T-helper 17 cell (primary cell): Measurements from ENCODE around the gene ZNF608. TPM values are rescaled to one million over a fixed set of nuclear protein-coding genes. Genes with fewer than 3 reads are reported as not detected.

ENCODE experiments used
- ATAC-seq: fragments of 150-1000 bp; cut with Tn5 transposase; 2 replicates; pipeline ENCODE4 v1.10.0; 2021; ENCODE audit warnings: mild to moderate bottlenecking, moderate library complexity
- DNase-seq, 3 donors: peaks; one replicate each; pipeline versions ENCODE4 v3.0.0 to v3.0.0-alpha.2; 2020 to 2021
- H3K9me3 ChIP-seq: one replicate; pipeline ENCODE4 v1.7.0; 2013; ENCODE audit warnings: low read length, mild to moderate bottlenecking; ENCODE audit not compliant: control insufficient read depth, poor library complexity, severe bottlenecking
- H3K27ac Mint-ChIP-seq: one replicate; pipeline ENCODE4 v1.8.0; 2022; ENCODE audit warnings: mild to moderate bottlenecking, moderate library complexity, mixed read lengths
- H3K27me3 Mint-ChIP-seq: one replicate; pipeline ENCODE4 v1.8.0; 2022; ENCODE audit warnings: mixed read lengths
- H3K36me3 Mint-ChIP-seq: one replicate; pipeline ENCODE4 v1.8.0; 2022; ENCODE audit warnings: low read depth, mixed read lengths
- H3K4me1 Mint-ChIP-seq: one replicate; pipeline ENCODE4 v1.8.0; 2022; ENCODE audit warnings: mild to moderate bottlenecking, mixed read lengths
- H3K4me3 Mint-ChIP-seq: one replicate; pipeline ENCODE4 v1.8.0; 2022; ENCODE audit warnings: mild to moderate bottlenecking, moderate library complexity, mixed read lengths
- total RNA-seq, 4 donors: library from RNA in 2 of 4; stranded (reverse) in 2 of 4; gene quantifications; one replicate each; pipeline ENCODE4 v1.2.3 and lab custom pipeline; 2022 to 2026

The ZNF608 gene
- total RNA-seq, 2 donors from 2014 or later, result 0.16 to 0.42 TPM

DNA sequence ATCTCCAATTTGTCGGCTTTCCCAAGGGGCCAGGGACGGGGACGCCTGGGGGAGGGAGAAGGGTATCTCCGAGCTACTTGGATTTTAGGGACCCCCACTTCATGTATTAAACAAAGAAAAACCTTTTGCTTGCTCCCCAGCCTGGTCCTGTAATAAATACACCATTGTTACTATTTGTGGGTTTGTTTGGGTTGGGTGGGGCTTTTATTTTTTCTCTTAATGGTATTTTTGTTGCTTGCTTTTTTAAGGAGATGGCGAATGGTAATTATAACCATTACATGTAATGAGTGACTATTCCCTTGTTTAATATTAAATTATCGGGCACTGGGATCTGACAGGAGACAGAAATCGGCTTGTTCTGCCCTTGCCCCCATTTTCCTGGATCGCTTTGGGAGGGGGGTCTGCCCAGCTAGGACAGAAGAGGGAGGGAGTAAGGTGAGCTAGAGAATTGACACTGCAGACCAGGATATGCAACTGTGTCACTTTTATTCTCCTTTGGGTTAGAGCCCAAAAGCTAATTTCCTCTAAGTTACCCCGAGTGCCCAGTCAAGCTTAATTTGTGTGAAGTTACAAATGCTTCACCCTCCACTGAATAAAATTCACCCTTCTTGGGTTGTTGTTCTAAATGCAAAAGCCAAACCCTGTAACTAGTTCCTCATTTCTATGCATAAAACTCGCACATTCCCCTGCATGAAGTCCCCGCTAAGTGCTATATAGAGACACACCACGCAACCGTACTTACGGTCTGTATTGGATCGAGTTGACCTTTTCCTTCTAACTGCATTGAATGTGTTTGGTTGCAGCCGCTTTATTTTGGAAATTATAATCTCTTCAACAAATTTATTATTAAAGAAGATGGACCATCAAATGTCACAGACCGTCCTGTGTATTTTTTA is 1.6 kb upstream of the ZNF608 start:
- Mint-ChIP-seq H3K27ac (no peak overlapping the region), H3K36me3 (no peaks in the 10 kb centered on the region), H3K4me3 (peak overlapping the region; percentile 47), H3K27me3 (peaks cover 12% of the 10 kb centered on the region), H3K4me1 (peaks cover 8% of the 10 kb centered on the region)
- no peaks in the 10 kb centered on the region for H3K9me3 ChIP-seq
- ATAC-seq, result peak; percentile 76
- no peak for DNase-seq

DNA sequence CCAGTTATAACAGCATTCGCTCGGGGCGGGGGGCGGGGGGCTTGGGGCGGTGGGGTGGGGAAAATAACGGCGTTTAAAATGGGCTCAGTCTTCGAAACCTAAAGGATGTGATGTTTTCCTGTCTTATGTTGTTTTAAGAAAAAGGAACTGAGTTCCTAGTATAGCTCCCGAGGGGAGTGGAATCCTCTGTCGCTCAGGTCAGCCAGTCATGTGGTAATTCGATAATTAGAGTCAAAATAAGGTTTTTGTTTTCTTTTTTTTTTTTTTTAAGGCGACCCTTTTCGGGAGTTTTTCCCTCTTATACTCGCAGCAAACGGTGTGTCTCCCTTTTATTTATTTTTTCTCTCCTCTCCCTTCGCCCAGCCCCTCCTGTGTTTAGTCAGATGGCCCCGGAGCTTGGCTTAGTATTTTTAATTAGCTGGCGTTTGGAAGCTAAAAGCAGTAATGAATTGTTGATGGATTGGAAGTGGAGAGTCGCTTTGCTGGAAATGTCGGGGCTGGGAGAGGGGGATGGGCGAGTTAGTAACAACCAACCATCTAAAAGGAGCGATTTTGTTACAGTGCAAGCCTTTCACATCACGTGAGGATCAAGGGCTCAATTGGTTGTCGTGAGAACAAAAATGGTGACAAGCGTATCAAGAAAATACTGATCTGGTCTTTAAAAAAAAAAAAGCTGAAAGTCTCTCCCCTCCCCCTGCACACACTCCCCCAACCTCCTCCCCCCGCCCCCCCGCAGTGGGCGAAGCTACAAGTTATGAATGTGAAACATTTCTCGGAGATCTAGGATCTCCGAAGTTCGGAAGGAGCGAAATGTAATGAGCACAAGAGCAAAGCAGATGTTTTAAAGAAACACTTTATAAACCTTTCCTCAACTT is 714 bp upstream of the ZNF608 start:
- no peak overlapping the region for H3K27ac Mint-ChIP-seq
- H3K9me3 ChIP-seq, result no peaks in the 10 kb centered on the region
- peak overlapping the region; percentile 63 for H3K4me3 Mint-ChIP-seq
- peaks cover 12% of the 10 kb centered on the region for H3K27me3 Mint-ChIP-seq
- DNase-seq (no peak), ATAC-seq (peak; percentile 19)
- H3K4me1 Mint-ChIP-seq, result peaks cover 8% of the 10 kb centered on the region
- H3K36me3 Mint-ChIP-seq, result no peaks in the 10 kb centered on the region

DNA sequence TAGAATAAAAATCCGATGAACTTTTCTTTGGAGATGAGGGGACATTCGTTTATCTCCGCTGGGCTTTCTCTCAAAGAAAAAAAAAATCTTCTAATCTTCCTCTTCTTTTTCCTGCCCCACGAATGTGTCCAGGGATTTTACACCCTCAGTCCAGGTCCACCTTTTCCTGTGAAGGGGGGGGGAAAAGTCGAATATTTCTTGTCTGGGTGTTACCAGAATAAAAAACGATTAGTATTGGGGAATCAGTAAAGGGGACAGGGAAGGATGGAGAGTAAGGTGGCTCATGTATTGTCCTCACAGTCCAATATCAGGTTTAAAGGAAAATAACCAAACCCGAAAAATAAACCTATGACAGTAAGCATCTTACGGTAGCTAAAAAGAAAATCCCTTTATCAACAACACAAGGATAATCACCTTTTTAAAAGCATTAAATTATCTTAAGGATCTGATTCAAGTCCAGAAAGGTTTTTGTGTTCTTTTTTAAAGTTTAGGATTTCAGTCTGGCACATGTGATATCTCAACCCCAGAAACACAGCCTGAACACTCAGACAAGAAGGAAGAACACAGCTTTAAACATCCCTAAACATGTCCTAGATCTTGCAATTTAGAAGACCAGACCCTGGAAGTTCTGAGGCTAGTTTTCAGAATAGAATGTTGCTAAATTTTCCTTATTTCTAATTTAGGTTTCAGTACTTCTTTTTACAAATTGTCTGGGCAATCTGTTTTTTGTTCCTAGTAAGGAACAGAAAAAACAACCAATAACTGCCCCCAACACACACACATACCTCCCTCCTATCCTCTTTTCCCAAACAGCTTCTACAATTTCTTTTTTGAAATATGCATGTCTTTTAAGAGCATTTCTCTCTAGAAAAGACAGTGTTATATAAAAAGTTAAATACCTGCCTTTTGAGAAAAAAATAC is 1.2 kb downstream of the ZNF608 start:
- DNase-seq (no peak), ATAC-seq (no peak)
- Mint-ChIP-seq H3K4me1 (peaks cover 8% of the 10 kb centered on the region), H3K27me3 (peaks cover 20% of the 10 kb centered on the region), H3K4me3 (no peak overlapping the region), H3K36me3 (no peaks in the 10 kb centered on the region), H3K27ac (no peak overlapping the region)
- no peaks in the 10 kb centered on the region for H3K9me3 ChIP-seq

DNA sequence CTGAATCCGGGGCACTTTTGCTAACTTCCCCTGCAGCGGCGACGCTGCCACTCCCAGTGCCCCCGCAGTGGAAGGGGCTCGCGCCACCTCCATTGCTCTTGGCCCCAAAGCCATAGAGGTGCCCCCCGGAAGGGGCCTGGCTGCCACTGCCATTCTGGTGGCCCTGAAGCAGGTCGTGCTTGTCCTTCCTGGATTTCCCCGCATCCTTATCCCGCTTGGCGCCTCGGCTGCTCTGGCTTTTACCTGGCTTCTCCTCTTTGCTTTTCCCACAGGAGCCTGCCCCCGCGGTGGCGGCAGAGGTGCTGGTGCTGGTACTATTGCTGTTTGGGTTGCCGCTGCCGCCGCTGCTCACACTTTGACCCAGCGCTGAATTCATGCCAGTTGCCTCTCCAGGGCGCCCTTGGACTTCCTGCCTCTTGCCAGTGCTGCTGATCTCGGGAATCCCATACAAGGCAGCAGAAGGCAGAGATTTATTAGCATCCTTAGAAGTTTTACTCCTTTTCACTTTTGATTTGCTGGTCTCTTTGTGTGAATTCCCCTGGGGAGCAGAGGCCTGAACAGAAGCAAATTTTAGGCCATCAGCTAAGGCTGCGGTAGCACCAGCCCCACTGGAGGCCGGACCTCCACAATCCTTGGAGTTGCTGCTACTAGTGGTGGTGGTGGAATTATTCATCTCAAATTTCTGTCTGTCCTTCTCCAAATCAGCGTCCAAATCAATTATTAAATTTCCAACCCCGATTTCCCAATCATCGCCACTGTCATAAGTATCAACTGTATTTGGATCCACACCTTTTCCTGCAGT is 2.1 kb downstream of the ZNF608 start:
- no peak overlapping the region for H3K4me3 Mint-ChIP-seq
- no peaks in the 10 kb centered on the region for H3K36me3 Mint-ChIP-seq
- no peak for ATAC-seq
- DNase-seq, result no peak
- H3K9me3 ChIP-seq, result no peaks in the 10 kb centered on the region
- H3K27ac Mint-ChIP-seq, result no peak overlapping the region
- peaks cover 8% of the 10 kb centered on the region for H3K4me1 Mint-ChIP-seq
- peaks cover 25% of the 10 kb centered on the region for H3K27me3 Mint-ChIP-seq

DNA sequence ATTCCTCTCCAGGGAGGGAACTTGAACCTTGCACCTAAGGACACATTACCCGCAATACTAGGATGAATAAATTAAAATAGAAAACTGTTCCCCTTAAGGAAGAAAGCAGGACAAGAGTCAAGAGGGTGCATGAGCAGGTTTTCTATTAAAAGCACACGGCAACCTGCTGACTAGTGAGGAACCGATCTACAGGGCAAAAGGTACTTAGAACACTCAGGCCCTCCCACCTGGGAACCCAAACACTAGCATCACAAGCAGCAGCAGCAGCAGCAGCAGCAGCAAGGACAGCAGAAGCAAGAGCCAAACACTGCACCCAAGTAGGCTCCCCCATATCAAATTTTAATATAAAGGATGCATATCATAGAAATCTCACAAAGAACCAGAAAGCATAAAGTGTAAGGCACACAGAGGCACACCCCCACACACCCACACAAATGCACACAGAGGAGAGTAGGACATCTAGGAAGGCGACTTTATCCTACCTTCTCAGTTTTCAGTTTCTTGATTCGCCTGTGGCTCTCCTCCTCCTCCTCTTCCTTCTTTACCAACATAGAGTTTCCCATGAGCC is 2.8 kb downstream of the ZNF608 start:
- ATAC-seq, result no peak
- no peak overlapping the region for H3K27ac Mint-ChIP-seq
- H3K9me3 ChIP-seq, result no peaks in the 10 kb centered on the region
- H3K4me1 Mint-ChIP-seq, result peaks cover 8% of the 10 kb centered on the region
- H3K4me3 Mint-ChIP-seq, result no peak overlapping the region
- H3K27me3 Mint-ChIP-seq, result peaks cover 22% of the 10 kb centered on the region
- DNase-seq, result no peak
- no peaks in the 10 kb centered on the region for H3K36me3 Mint-ChIP-seq

DNA sequence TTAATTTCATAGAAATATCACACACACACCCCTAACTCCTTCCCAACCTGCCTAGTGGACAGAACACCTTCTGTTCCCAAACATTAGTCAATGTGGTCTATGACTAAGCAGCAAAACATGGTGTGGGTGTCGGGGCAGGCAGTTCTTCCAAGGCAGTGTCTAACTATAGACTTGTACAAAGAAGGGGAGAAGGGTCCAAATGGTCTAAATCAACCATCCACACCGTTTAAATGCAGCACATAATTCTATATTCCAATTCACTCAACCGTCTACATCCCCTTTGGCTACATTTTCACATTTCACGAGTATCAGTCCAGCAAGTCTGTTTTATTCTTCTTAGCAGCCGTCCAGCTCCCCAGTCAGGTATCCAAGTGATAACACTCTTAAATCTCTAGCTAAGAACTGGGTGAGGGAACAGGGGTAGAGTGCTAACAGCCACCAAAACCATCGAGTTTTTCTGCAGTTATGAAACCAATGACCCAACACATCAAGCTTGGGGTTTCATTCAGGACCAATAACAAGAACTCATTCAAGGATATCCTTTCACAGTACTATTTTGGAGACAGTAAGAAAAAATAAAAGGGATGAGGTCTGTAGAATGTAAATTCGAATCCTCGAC is 3.3 kb downstream of the ZNF608 start:
- Mint-ChIP-seq H3K27me3 (peaks cover 23% of the 10 kb centered on the region), H3K27ac (no peak overlapping the region), H3K4me1 (peaks cover 8% of the 10 kb centered on the region), H3K4me3 (no peak overlapping the region), H3K36me3 (no peaks in the 10 kb centered on the region)
- DNase-seq (no peak), ATAC-seq (no peak)
- H3K9me3 ChIP-seq, result no peaks in the 10 kb centered on the region

DNA sequence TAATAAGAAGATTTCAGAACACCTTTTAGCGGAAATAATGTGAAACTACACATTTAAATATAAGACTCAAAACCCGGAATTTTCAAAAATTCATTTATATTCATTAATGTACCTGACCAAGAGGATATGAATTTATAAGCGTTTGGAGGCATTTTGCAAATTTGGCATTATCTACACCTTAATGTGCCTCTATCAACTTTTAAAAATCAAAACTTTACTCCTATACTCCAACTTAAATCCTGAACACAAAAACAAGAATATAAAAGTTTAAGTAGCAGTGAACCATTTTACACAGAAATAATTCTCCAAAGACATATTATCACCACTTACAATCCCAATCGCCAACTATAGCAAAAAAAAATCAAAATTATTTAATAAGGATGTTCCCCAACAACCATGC is 3.9 kb downstream of the ZNF608 start:
- Mint-ChIP-seq H3K4me3 (no peak overlapping the region), H3K36me3 (no peaks in the 10 kb centered on the region), H3K27ac (no peak overlapping the region), H3K27me3 (peaks cover 23% of the 10 kb centered on the region), H3K4me1 (peaks cover 8% of the 10 kb centered on the region)
- no peak for DNase-seq
- ATAC-seq, result no peak
- H3K9me3 ChIP-seq, result no peaks in the 10 kb centered on the region

DNA sequence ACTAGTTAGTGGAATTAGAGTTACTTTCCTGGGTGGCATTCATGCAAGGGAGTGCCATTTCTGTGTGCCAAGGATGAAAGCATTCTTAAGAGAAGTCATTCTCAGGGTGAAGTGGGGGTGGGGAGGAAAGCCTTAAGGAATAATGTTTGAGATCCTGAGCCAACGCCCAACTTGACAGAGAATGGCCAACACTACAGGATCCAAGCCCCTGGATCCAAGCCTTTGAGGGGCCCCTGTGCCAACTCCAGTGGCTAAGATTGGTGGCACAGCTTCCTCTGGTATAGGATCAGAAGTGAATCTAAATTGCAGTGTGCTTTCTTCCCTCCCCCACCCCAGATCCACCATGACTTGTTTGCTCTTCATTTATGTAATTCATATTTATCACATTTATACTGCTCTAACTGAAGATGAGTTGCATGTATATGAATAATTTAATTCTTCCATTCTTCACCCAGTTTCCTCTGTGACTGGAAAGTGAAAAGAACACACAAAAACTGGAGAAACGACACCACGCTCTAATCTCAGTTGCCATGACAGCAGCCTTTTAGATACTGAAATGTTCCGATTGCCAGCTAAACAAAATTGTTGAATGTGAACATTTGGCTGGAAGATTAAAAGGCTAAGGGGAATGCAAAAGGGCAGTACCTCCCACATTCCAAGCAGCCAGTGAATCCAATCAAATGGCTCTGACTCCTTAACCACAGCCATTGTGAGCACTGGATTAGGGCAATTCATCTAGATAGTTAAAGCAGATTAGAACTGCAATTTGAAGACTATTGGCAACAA is 4.5 kb downstream of the ZNF608 start:
- H3K9me3 ChIP-seq, result no peaks in the 10 kb centered on the region
- Mint-ChIP-seq H3K4me1 (peaks cover 4% of the 10 kb centered on the region), H3K27ac (no peak overlapping the region), H3K4me3 (no peak overlapping the region), H3K27me3 (peaks cover 23% of the 10 kb centered on the region), H3K36me3 (no peaks in the 10 kb centered on the region)
- no peak for ATAC-seq
- DNase-seq, result no peak

DNA sequence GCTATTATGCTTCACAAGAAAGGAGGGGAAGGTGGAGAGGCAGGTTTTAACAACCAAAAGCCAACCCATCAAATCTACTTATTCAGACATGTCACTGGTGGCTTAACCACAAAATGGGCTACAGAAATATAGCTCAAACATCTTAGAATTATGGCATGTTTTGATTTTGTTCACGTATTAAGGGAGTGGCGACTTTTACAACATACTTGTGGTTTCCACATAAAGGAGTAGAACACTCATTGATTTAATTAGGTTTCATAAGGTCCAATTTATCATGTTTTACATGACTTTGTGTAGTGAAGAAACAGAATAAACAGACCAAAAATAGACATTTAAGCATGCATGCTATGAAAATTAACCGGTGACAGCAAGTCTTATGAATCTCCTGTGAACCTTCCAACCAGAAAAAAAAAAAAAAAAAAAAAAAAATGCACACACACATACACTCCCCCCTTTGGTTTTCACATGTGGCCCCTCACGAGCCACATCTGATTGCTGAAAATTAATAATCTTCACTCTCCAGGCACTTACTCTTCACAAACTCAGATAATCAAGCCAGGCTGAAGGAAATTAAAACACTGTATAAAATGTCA is 5.4 kb downstream of the ZNF608 start:
- H3K27me3 Mint-ChIP-seq, result peaks cover 23% of the 10 kb centered on the region
- H3K27ac Mint-ChIP-seq, result no peak overlapping the region
- no peaks in the 10 kb centered on the region for H3K36me3 Mint-ChIP-seq

DNA sequence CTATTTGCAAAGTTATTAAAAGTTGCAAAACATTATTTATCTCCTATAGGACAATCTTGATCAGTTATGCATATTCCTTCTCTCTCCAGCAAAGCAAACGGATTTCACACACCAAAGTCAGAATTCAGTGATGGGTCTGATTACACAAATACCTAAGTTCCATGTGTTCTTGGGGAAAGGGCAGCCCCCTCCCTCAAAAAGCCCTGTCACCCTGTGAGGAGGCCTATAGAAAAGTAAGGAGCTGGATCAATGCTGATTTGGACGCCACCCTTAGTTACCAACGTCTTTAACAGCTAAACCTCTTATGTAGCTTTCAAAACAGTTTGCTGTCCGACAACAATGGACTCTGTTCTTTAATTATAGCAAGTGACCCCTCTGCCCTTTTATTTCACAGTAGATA is 6.4 kb downstream of the ZNF608 start:
- DNase-seq (no peak), ATAC-seq (no peak)
- H3K9me3 ChIP-seq, result no peaks in the 10 kb centered on the region
- H3K36me3 Mint-ChIP-seq, result peaks cover 2% of the 10 kb centered on the region
- H3K4me1 Mint-ChIP-seq, result no peaks in the 10 kb centered on the region
- no peak overlapping the region for H3K27ac Mint-ChIP-seq
- H3K27me3 Mint-ChIP-seq, result peaks cover 32% of the 10 kb centered on the region
- no peak overlapping the region for H3K4me3 Mint-ChIP-seq

More for the DNA sequence above, 5.4 kb downstream of the ZNF608 start:
- Mint-ChIP-seq H3K4me3 (no peak overlapping the region), H3K4me1 (no peaks in the 10 kb centered on the region)
- DNase-seq (no peak), ATAC-seq (no peak)
- H3K9me3 ChIP-seq, result no peaks in the 10 kb centered on the region

DNA sequence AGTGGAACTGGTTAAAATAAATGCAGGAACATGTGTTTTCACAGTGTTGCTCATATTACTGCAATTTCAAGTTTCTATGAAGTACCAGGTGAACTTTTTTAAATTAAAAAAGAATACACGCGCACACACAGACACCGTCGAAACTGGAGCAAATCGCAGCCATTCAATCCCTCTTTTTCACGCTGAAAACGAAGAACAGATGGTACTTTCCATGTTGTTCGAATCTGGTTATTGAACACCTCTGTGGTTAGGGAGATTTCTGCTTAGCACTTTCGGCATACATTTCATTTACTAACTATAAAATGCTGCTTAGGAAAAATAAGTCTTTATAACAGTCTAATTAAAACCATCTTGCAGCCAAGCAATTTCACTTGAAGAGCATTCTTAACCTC is 6.8 kb downstream of the ZNF608 start:
- peaks cover 32% of the 10 kb centered on the region for H3K27me3 Mint-ChIP-seq

More for the DNA sequence above, 6.8 kb downstream of the ZNF608 start:
- Mint-ChIP-seq H3K4me3 (no peak overlapping the region), H3K27ac (no peak overlapping the region), H3K36me3 (peaks cover 2% of the 10 kb centered on the region), H3K4me1 (no peaks in the 10 kb centered on the region)
- no peak for ATAC-seq
- no peak for DNase-seq
- no peaks in the 10 kb centered on the region for H3K9me3 ChIP-seq
